HEK293 (cell line): ENCODE measurements around the gene TESK2.

Experiments
- CTCF ChIP-seq: fragments of 450-650 bp; formaldehyde crosslinking; IDR thresholded peaks from 2 replicates; pipeline ENCODE4 v1.5.1; 2016; ENCODE audit warnings: missing biosample characterization, missing genetic modification characterization
- PBX3 ChIP-seq: sonication (generic); formaldehyde crosslinking; IDR thresholded peaks from 2 replicates; pipeline ENCODE4 v1.8.1; 2022; ENCODE audit warnings: mild to moderate bottlenecking, moderate library complexity, missing genetic modification reagents
- ZBTB44 ChIP-seq: fragments of 450-650 bp; IDR thresholded peaks from 2 replicates; pipeline ENCODE4 v1.5.1; 2018; ENCODE audit warnings: missing biosample characterization, mild to moderate bottlenecking, missing genetic modification characterization

GRCh38 chr1:45493116-45493697 lies 2.2 kb upstream of the TESK2 start:
- peak; percentile 32; the same call in 1 of the 2 replicates for TF ChIP-seq CTCF (tag by site-specific recombination)
- no peak for TF ChIP-seq ZBTB44 (tag by site-specific recombination)
- TF ChIP-seq PBX3 (CRISPR knock-in tag): no peak
